ENCODE data around the gene MALRD1.

The MALRD1 gene

GRCh38 chr10:19483421-19483820, 434.8 kb downstream of the MALRD1 start:
- TF ChIP-seq ZNF384 (IDR thresholded peaks at IDR 0.05) (no peak), HDGF (IDR thresholded peaks at IDR 0.05; ENCODE audit: borderline replicate concordance) (no peak), CTBP1 (IDR thresholded peaks at IDR 0.05; ENCODE audit: borderline replicate concordance) (no peak), L3MBTL2 (conservative IDR thresholded peaks at IDR 0.05) (no peak), SP1 (IDR thresholded peaks at IDR 0.05) (no peak), ELF4 (IDR thresholded peaks at IDR 0.05) (no peak), FOXK2 (IDR thresholded peaks at IDR 0.05) (no peak), ARNT (IDR thresholded peaks at IDR 0.05) (no peak), TARDBP (IDR thresholded peaks at IDR 0.05) (no peak)
- TF ChIP-seq, protein P1, sequence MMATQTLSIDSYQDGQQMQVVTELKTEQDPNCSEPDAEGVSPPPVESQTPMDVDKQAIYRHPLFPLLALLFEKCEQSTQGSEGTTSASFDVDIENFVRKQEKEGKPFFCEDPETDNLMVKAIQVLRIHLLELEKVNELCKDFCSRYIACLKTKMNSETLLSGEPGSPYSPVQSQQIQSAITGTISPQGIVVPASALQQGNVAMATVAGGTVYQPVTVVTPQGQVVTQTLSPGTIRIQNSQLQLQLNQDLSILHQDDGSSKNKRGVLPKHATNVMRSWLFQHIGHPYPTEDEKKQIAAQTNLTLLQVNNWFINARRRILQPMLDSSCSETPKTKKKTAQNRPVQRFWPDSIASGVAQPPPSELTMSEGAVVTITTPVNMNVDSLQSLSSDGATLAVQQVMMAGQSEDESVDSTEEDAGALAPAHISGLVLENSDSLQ (IDR thresholded peaks at IDR 0.05), result no peak
- POLR2A ChIA-PET, result no interaction called here
- no peak for DNase-seq (ENCODE audit: extremely low spot score)
- CTCF ChIA-PET, result no interaction called here

DNA sequence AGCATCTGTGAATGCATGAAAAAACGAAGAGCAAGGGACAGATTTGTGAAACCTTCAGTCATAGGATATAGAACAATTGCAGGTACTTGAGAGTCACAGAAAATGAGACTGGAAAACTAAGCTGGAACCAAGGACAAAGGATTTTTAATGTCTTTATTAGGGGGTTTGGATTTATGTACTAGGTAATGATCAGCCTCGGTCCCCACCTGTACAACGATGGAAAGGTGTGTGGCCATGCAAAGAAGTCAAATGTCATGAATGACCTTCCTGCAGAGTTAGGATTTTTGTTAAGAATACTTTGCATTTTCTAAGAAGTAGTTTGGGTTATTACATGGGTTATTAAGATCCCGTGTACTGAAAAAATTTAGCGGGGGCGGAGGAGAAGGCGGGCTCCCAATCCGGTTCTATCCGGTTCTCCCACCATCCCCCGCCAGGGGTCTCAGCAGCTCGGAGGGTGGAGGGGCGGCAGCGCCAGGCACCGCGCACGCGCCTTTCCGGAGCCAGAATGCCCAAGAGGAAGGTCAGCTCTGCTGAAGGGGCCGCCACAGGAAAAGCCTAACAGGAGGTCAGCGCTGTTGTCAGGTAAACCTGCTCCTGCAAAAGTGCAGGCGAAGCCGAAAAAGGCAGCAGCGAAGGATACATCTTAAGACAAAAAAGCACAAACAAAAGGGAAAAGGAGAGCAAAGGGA, 440.1 kb downstream of the MALRD1 start:
- no peak for DNase-seq (ENCODE audit: extremely low spot score)
- no peak for TF ChIP-seq FOXA1 (IDR thresholded peaks at IDR 0.05)
- ChIA-PET POLR2A (no interaction called here), CTCF (no interaction called here)

- TF ChIP-seq, protein P1 (IDR thresholded peaks at IDR 0.05), result no peak
- TF ChIP-seq NFRKB (IDR thresholded peaks at IDR 0.05), result no peak
- TF ChIP-seq CTBP1 (IDR thresholded peaks at IDR 0.05; ENCODE audit: borderline replicate concordance), result no peak
- no peak for TF ChIP-seq ELF4 (IDR thresholded peaks at IDR 0.05)
- TF ChIP-seq BHLHE40 (IDR thresholded peaks at IDR 0.05; ENCODE audit: borderline replicate concordance), result no peak
- CTCF ChIA-PET, result no interaction called here
- POLR2A ChIA-PET, result no interaction called here
- DNase-seq (ENCODE audit: extremely low spot score), result no peak
Observed at GRCh38 chr10:19491166-19491565, 442.6 kb downstream of the MALRD1 start.

DNA sequence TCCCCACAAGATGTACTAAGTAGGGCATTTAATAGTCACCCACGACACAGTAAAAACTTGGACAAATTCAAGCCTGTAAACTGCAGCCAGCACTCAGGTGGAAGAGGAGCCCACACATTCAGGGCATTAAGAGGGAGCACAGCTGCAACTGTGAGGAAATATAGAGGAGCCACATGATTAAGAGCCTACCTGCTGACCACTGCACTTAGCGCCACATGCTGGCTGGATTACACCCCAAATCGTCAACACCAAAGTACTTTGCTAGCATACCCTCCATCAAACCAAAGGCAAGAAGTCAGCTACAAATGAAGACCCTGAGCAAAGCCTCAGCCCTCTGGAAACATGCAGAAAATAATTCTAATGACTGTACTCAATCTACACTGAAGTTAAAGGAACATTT, 445.3 kb downstream of the MALRD1 start:
- ChIA-PET CTCF (interaction anchor here (0.7 kb wide), 1 partner anchor 45 kb away, joined by 3 read pairs; no protein-coding TSS in a partner anchor), POLR2A (no interaction called here)

DNA sequence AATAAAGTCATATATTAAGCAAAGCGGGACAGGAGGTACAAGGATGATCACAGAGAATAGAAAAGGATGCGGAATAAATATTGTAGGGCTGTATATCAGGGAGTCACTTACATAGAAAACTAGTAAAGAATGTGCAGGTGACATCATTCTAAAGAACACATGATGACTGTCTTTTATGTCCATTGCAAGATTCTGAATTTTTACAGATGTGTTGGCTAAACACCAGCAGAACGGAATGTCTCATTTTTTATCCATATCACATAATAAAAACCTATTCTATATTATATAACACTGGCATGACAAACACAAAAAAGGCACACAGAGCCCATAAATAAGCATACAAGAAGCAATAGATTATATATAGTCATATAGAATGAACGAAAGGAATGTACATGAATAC, 448.4 kb downstream of the MALRD1 start:
- TF ChIP-seq BHLHE40 (IDR thresholded peaks at IDR 0.05; ENCODE audit: borderline replicate concordance) (no peak), SP1 (IDR thresholded peaks at IDR 0.05) (no peak), TARDBP (IDR thresholded peaks at IDR 0.05) (no peak), ZNF384 (IDR thresholded peaks at IDR 0.05) (no peak), ARNT (IDR thresholded peaks at IDR 0.05) (no peak), ELF4 (IDR thresholded peaks at IDR 0.05) (no peak), FOXA1 (IDR thresholded peaks at IDR 0.05) (no peak), FOXM1 (IDR thresholded peaks at IDR 0.05; ENCODE audit: borderline replicate concordance) (no peak)
- ChIA-PET POLR2A (no interaction called here), CTCF (no interaction called here)
- no peak for DNase-seq (ENCODE audit: extremely low spot score)

More for the DNA sequence above, 445.3 kb downstream of the MALRD1 start:
- DNase-seq (ENCODE audit: extremely low spot score), result no peak
- TF ChIP-seq NFRKB (IDR thresholded peaks at IDR 0.05), result no peak
- no peak for TF ChIP-seq BHLHE40 (IDR thresholded peaks at IDR 0.05; ENCODE audit: borderline replicate concordance)

GRCh38 chr10:19498393-19499290, 450.0 kb downstream of the MALRD1 start:
- TF ChIP-seq ZNF384 (IDR thresholded peaks at IDR 0.05) (no peak), L3MBTL2 (conservative IDR thresholded peaks at IDR 0.05) (no peak), ARNT (IDR thresholded peaks at IDR 0.05) (no peak), FOXM1 (IDR thresholded peaks at IDR 0.05; ENCODE audit: borderline replicate concordance) (no peak), ELF4 (IDR thresholded peaks at IDR 0.05) (no peak), NFRKB (IDR thresholded peaks at IDR 0.05) (no peak), FOXK2 (IDR thresholded peaks at IDR 0.05) (no peak), FOXA1 (IDR thresholded peaks at IDR 0.05) (no peak), LEF1 (IDR thresholded peaks at IDR 0.05; ENCODE audit: borderline replicate concordance) (no peak), SUZ12 (IDR thresholded peaks at IDR 0.05) (no peak), HDGF (IDR thresholded peaks at IDR 0.05; ENCODE audit: borderline replicate concordance) (no peak), SP1 (IDR thresholded peaks at IDR 0.05) (no peak), CTBP1 (IDR thresholded peaks at IDR 0.05; ENCODE audit: borderline replicate concordance) (no peak), BHLHE40 (IDR thresholded peaks at IDR 0.05; ENCODE audit: borderline replicate concordance) (no peak), TARDBP (IDR thresholded peaks at IDR 0.05) (no peak)
- TF ChIP-seq, protein P1 (IDR thresholded peaks at IDR 0.05), result no peak
- POLR2A ChIA-PET, result no interaction called here
- DNase-seq (ENCODE audit: extremely low spot score), result no peak
- CTCF ChIA-PET, result interaction anchor here (0.6 to 0.7 kb wide), 2 partner anchors 14 to 740 kb away, joined by 3 to 4 read pairs; no protein-coding TSS in a partner anchor

Measured in HEK293T (cell line).